Measurements from ENCODE around the gene BICDL1.

Gene BICDL1

DNA sequence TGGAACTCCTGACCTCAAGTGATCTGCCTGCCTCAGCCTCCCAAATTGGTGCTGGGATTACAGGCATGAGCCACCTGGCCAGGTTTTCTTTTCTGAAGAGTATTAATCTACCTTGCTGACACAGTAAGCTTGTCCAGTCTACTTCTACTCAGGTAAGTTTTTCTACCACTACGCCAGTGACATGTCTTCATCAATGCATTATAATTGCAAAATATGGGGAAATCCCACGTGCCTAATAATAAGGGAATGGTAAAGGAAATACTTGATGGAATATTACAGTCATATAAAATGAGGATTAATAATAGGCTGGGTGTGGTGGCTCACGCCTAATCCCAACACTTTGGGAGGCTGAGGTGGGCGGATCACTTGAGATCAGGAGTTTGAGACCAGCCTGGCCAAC, 65.3 kb downstream of the BICDL1 start:
- H3K4me3 Mint-ChIP-seq = no peak overlapping the region
- H3K4me1 Mint-ChIP-seq = no peaks in the 10 kb centered on the region
- no peak for TF ChIP-seq CTCF (IDR thresholded peaks at IDR 0.05)
- H3K27ac Mint-ChIP-seq = no peak overlapping the region
- peaks cover 10% of the 10 kb centered on the region for H3K9me3 Mint-ChIP-seq
- DNase-seq = no peak
- peaks cover 5% of the 10 kb centered on the region for H3K36me3 Mint-ChIP-seq (ENCODE audit: low read depth)
- H3K27me3 Mint-ChIP-seq (ENCODE audit: low read depth, poor library complexity) = peaks cover 8% of the 10 kb centered on the region

DNA sequence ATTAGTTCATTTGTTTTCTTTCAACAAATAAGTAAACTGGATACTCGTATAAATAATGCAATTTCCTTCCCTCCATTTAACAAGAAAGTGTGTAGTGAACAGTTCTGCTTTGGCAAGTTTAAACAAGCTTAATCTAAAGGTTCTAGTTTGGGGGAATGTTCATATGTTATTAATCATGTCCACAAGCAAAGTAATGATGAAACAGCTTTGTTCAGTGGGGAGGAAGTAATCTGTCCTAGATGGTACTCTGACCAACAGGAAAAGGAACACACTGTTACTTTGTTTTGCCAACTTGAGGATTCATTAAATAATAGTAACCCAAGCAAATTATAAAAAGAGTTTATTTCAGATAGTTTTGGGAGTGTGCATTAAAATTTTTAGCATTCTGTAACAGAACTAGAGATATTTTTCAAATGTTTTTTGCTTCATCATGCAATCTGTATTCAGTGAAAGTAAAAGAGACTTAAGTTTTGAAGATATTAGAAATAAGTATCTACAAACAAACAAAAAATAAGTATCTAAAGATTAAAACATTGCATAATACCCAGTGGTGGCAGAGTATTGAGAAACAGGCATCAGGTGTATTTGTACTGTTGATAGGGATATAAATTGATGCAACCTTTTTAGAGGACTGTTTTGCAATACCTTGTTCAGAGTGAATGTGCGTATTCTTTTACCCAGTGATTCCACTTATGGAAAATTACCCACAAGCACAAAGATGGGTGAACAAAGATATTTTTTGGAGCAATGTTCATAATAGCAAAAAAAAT, 66.4 kb downstream of the BICDL1 start:
- H3K4me3 Mint-ChIP-seq = no peak overlapping the region
- H3K27me3 Mint-ChIP-seq (ENCODE audit: low read depth, poor library complexity) = peaks cover 5% of the 10 kb centered on the region
- H3K36me3 Mint-ChIP-seq (ENCODE audit: low read depth) = peaks cover 5% of the 10 kb centered on the region
- H3K4me1 Mint-ChIP-seq = peaks cover 6% of the 10 kb centered on the region
- no peak for TF ChIP-seq CTCF (IDR thresholded peaks at IDR 0.05)
- DNase-seq = no peak
- no peak overlapping the region for H3K27ac Mint-ChIP-seq
- H3K9me3 Mint-ChIP-seq = peaks cover 10% of the 10 kb centered on the region

GRCh38 chr12:120056739-120057138, 67.7 kb downstream of the BICDL1 start:
- Mint-ChIP-seq H3K27ac (no peak overlapping the region), H3K4me3 (no peak overlapping the region), H3K4me1 (peaks cover 20% of the 10 kb centered on the region), H3K27me3 (ENCODE audit: low read depth, poor library complexity) (peaks cover 6% of the 10 kb centered on the region), H3K36me3 (ENCODE audit: low read depth) (peaks cover 5% of the 10 kb centered on the region), H3K9me3 (peaks cover 6% of the 10 kb centered on the region)
- no peak for DNase-seq
- TF ChIP-seq CTCF (IDR thresholded peaks at IDR 0.05) = no peak

DNA sequence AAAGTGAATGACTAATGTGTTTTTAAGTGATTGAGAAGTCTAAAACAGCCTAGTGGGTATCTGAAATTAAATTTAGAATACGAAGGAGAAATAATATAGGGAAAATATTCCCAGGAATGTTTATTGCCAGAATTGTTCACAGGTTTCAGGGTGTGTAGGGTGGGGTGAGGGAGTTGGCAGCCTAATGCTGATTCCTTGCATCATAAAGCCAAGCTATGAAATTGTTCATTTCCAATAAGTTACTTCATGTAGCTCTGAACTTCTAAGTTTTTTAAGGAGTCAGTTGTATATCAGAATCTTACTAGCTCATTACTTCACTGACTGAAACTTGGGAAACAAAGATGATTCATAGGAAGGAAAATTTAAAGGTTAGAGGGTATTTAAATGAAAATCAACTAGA, 71.2 kb downstream of the BICDL1 start:
- DNase-seq = no peak
- TF ChIP-seq CTCF (IDR thresholded peaks at IDR 0.05) = no peak
- Mint-ChIP-seq H3K4me1 (peaks cover 52% of the 10 kb centered on the region), H3K9me3 (no peaks in the 10 kb centered on the region), H3K27ac (no peak overlapping the region), H3K36me3 (ENCODE audit: low read depth) (no peaks in the 10 kb centered on the region), H3K4me3 (no peak overlapping the region), H3K27me3 (ENCODE audit: low read depth, poor library complexity) (peaks cover 6% of the 10 kb centered on the region)

GRCh38 chr12:120060717-120061116, 71.7 kb downstream of the BICDL1 start:
- H3K4me3 Mint-ChIP-seq = peak overlapping the region; percentile 16
- H3K27me3 Mint-ChIP-seq (ENCODE audit: low read depth, poor library complexity) = peaks cover 6% of the 10 kb centered on the region
- peak; percentile 22 for DNase-seq
- TF ChIP-seq CTCF (IDR thresholded peaks at IDR 0.05) = no peak
- peaks cover 54% of the 10 kb centered on the region for H3K4me1 Mint-ChIP-seq
- peak overlapping the region; percentile 30 for H3K27ac Mint-ChIP-seq
- H3K9me3 Mint-ChIP-seq = no peaks in the 10 kb centered on the region
- no peaks in the 10 kb centered on the region for H3K36me3 Mint-ChIP-seq (ENCODE audit: low read depth)

Data from nephron progenitor cell (in vitro differentiated cells).